Stomach (tissue), 4 donors: Measurements from ENCODE around the gene UBE3A.

ENCODE experiments used
- CTCF ChIP-seq, 7 experiments: fragments of 450-650 bp in 4 of 7; fragments of 200-600 bp in 3 of 7; sonication (generic) in 3 of 7; IDR thresholded peaks; one replicate each; pipeline ENCODE4 v1.5.1; 2016 to 2019; ENCODE audit warnings: antibody characterized with exemption in 7 of 7, control low read depth in 2 of 7, mild to moderate bottlenecking in 1 of 7
- EP300 ChIP-seq: sonication (generic); formaldehyde crosslinking; IDR thresholded peaks from one replicate; pipeline ENCODE4 v1.6.1; 2017; ENCODE audit warnings: antibody characterized with exemption
- POLR2A ChIP-seq, 4 donors: fragments of 450-650 bp; IDR thresholded peaks; one replicate each; pipeline ENCODE4 v1.6.1; 2016; ENCODE audit warnings: antibody characterized with exemption in 4 of 4, control low read depth in 2 of 4, mild to moderate bottlenecking in 1 of 4, moderate library complexity in 1 of 4
- POLR2AphosphoS5 ChIP-seq, 3 donors: sonication (generic); formaldehyde crosslinking; IDR thresholded peaks; one replicate each; pipeline ENCODE4 v1.6.1; 2016; ENCODE audit warnings: antibody characterized with exemption in 3 of 3

GRCh38 chr15:25329696-25330095, 109.1 kb downstream of the UBE3A start:
- TF ChIP-seq CTCF (IDR thresholded peaks at IDR 0.05) (no peak), POLR2AphosphoS5 (IDR thresholded peaks at IDR 0.05) (no peak), POLR2A (IDR thresholded peaks at IDR 0.05) (no peak), EP300 (no peak)
